T-helper 2 cell treated with Interferon-gamma antibody and Interleukin-4, amounts not matched to agents 100 ng/mL and 5 ng/mL, for 36 hours (primary cell): ENCODE results near the gene TEX54. TPM values are rescaled to one million over a fixed set of nuclear protein-coding genes. Genes with fewer than 3 reads are reported as not detected.

ENCODE experiments used
- intact Hi-C: fragments of 100-400 bp; cut with micrococcal nuclease; formaldehyde crosslinking; loops from one replicate; pipeline ENCODE4 v1.15.1; 2023
- total RNA-seq: library from RNA; stranded (reverse); gene quantifications from 2 replicates; pipeline ENCODE4 v1.2.3, GENCODE V29; 2022

TEX54 gene
- 0.77 TPM in 1 of 2 replicates, not detected in the other for total RNA-seq

DNA sequence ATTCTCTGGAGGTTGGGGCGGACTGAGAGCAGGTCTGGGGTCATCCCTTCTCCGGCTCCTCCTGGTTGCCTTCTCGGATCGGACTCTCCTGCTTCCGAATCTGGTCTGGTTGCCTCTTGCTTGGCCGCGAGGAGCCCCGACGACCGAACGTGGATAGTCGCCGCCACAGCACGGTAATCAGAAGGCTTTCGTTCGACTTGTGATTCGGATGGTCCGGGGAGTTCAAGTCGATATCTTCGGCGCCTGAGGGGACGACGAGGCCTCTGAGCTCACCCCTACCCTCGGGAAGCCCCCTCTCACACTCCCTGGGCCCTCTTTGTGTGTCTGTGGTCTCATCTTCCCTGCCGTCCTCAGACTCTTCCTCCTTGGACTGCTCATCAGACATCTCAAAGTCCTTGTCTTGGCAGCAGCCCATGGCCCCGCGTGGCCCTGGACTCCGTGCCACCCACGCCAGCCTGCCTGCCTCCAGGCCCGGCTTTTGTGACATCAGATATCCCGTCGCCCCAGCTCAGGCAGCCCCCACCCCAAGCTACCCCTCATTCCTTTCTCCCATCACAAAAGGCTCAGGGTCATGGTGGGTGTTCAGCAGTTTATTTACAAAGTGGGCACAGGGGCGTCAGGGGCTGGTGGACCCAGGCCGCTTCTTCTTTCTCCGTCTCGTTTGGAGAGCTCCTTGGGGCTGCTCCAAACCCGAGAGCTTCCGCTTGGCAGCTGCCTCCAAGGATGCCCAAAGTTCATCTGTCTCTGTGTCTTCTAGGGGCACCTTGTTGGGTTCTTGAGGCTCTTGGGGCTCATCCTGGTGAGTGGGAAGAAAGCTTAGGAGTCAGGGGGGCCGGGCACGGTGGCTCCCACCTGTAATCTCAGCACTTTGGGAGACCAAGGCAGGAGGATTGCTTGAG, at the start of gene TEX54:
Gene TEX54, minus strand, starts transcription at position 506 of the 899 bp plus-strand sequence.
- intact Hi-C loops = loop anchor here (1.0 to 5.0 kb wide), 4 partner anchors 23 to 125 kb away; partner anchors contain the start of genes BSCL2, GNG3, TMEM179B and TMEM223

DNA sequence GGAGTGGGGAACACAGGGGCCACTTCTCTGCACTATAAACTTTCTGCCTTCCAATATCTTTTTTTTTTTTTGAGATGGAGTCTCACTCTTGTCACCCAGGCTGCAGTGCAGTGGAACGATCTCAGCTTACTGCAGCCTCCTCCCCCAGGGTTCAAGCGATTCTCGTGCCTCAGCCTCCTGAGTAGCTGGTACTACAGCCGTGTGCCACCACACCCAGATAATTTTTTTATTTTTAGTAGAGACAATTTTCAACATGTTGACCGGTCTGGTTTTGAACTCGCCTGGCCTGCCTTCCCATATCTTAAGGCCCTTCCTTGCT, 49.7 kb upstream of the TEX54 start:
- intact Hi-C loops = loop anchor here (5.0 kb wide), 1 partner anchor 800 kb away; the partner anchor contains the start of gene RTN3

DNA sequence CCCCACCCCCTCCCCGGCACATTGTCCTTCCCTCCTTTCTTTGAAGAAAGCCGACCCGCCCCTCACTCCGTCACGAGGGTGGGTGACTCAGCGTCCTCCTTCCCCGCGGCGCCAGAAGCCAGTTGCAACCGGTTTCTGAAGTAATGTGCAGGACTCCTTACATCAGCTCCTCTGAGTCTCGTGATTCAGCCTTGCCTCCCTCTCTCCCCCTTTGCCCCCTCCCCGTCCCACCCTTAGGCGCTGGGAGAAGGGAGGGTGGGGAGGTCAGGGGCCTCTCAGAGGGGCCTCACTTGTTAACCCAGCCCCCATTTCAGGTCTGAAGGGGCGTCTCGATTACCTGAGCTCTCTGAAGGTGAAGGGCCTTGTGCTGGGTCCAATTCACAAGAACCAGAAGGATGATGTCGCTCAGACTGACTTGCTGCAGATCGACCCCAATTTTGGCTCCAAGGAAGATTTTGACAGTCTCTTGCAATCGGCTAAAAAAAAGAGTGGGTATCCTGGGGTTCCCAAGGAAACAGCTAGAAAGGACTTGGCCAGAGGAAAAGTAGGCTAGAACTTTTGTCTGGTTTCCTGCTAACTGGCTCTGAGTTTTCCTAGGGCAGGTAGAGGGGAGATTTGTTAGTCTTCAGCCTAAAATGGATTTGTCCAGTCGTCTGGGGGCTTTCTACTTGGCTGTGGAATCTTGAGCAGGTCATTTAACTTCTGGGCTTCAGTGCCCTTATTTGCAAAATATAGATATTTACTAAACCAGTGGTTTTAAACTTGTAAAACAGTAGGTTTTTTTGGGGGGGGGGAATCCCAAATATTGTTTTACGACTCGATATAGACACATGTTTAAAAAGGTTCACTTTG, 49.2 kb upstream of the TEX54 start:
- intact Hi-C loops = loop anchor here (1.0 to 5.0 kb wide), 9 partner anchors 51 to 800 kb away; partner anchors contain the start of genes HNRNPUL2, POLR2G, RTN3 and TUT1

DNA sequence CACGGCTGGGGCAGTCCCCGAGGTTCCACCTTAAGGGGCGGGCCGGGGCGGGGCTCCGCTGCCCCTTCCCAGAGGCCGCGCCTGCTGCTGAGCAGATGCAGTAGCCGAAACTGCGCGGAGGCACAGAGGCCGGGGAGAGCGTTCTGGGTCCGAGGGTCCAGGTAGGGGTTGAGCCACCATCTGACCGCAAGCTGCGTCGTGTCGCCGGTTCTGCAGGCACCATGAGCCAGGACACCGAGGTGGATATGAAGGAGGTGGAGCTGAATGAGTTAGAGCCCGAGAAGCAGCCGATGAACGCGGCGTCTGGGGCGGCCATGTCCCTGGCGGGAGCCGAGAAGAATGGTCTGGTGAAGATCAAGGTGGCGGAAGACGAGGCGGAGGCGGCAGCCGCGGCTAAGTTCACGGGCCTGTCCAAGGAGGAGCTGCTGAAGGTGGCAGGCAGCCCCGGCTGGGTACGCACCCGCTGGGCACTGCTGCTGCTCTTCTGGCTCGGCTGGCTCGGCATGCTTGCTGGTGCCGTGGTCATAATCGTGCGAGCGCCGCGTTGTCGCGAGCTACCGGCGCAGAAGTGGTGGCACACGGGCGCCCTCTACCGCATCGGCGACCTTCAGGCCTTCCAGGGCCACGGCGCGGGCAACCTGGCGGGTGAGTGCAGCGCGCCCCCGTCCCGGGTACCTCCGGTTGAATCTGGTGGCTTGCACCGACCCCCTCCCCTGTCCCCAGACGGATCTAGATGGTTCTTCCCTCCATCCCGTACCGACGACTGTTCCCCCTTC, 48.4 kb upstream of the TEX54 start, which contains the start of gene SLC3A2:
Gene SLC3A2, plus strand, starts transcription at position 94 of the 776 bp plus-strand sequence. Its CDS starts 128 bp downstream, at position 222.
- intact Hi-C loops = loop anchor here (1.0 to 5.0 kb wide), 13 partner anchors 19 to 801 kb away; partner anchors contain the start of genes HNRNPUL2, NXF1, POLR2G and RTN3

DNA sequence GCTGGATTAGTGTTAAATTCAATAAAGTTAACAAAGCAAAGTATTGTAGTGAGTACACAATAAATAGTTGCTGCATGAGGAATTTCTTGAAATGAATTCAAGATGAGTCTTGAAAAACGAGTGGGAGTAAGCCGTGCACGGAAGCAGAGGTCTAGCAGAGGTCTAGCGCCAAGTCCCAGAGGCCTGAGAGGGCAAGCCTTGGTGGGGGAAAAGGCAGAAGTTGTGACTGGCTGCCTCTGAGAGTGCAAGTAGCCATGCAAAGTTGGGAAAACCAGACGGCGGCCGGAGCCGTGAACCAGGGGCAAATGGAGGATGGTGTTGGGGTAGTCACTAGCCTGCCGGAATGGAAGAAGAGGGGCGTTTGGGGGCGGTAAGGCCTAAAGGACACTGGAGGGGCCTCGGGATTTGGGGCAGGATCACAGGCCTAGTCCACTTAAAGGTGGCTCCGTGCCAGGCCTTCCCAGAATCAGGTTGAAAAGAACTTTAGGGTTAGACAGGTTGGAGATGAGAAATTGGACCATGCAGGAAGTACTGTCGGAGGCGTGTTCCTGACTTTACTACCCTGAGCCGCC, 47.7 kb upstream of the TEX54 start:
- intact Hi-C loops = loop anchor here (1.0 to 5.0 kb wide), 9 partner anchors 18 to 802 kb away; partner anchors contain the start of genes NXF1, POLR2G, RTN3 and TUT1

DNA sequence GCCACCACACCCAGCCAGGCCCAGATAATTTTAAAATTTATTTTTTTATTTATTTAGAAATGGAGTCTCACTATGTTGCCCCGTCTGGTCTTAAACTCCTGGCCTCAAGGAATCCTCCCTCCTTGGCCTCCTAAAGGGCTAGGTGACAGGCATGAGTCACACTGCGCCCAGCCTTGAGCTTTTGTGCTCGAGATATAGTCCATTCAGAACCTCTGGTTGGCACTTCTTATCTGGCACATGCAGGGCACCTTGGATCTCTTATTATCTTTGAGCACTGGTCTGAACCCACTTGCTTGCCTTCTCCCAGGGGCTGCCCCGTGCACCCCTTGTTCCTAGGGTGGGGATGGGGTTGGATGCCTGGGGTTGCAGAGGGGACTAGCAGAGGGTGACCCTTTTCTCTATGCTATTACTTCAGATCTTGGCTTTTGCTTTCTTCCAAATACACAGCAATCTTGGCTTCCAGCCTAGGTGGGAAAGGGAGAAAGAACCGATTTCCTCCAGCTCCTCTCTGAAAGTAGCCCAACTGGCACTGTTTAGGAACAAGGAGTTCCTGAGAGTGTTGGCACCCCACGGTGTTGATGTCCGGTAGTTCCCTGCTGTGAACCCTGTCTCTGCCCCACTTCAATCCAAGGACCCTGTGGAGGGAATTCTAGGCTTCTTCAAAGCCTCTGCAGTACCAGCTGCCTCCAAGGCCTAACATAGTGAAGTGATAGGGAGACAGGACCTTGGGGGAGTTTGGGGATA, 46.8 kb upstream of the TEX54 start:
- intact Hi-C loops = no loop called here

DNA sequence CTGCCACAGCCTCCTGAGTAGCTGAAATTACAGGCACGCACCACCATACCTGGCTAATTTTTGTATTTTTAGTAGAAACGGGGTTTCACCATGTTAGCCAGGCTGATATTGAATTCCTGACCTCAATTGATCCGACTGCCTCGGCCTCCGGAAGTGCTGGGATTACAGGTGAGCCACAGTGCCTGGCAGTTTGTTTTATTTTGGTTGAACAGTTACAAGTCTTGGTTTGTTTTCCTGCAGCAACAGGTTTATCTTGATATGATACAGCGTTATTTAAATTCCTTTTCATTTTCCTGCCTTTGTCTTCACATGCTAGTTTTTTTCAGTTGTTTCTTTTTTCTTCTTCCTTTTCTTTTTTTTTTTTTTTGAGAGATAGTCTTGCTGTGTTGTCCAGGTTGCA, 44.1 kb upstream of the TEX54 start:
- intact Hi-C loops = no loop called here

DNA sequence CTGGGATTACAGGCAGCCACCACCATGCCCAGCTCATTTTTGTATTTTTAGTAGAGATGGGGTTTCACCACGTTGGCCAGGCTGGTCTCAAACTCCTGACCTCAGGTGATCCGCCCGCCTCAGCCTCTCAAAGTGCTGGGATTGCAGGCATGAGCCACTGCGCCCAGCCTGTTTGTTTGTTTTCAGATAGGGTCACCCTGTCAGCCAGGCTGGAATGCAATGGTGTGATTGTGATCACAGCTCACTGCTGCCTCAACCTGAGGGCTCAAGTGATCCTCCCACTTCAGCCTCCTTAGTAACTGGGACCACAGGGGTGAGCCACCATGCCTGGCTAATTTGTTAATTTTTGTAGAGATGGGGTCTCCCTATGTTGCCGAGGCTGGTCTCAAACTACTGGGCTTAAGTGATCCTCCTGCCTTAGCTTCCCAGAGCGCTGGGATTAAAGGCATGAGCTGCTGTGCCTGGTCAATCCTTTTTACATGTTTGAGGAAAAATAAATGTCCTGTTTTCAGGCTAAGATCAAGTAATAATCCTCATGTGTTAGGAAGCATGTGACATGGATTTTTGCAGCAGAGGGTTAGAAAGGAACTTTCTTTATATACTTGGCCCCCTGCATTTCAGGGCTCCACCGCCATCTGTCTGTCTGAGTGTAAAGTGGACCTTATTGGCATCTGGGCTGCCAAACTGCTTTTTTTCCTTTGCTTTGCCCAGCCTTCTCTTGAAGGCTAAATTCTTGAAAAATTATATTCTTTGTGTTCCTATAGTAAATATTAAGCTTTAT, 43.2 kb upstream of the TEX54 start:
- intact Hi-C loops = no loop called here

DNA sequence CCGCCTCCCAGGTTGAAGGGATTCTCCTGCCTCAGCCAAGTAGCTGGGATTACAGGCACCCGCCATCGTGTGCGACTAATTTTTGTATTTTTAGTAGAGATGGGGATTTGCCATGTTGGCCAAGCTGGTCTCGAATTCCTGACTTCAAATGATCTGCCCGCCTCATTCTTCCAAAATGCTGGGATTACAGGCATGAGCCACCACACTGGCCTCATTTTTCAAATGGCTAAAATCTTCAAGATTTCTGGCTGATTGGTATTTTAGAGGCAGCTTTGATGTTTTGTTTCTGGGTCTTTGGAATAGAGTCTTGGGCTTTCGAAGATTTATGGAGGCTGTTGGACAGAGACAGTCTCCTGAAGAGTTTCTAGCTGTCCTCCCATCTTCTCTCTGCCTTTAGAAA, 42.2 kb upstream of the TEX54 start:
- intact Hi-C loops = no loop called here

DNA sequence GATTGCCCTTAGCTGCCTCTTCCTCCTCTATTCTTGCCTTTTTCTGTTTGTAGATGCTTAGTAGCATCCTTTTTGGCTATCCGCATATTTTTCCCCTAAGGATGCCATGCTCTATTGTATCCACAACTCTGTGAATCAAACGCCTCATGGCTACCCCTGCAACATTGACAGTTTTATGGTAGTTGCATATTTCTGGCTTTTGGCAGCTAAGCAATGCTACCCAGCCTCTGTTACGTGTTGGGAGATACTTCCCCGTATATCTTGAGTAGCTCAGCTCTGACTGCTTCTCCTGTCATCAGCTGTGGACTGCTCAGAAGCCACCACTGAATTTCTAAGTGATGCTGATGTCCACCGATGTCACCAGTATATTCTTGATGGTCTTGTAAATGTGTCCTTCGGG, 33.0 kb upstream of the TEX54 start:
- intact Hi-C loops = loop anchor here (10.0 kb wide), 1 partner anchor 471 kb away; no protein-coding TSS in a partner anchor

DNA sequence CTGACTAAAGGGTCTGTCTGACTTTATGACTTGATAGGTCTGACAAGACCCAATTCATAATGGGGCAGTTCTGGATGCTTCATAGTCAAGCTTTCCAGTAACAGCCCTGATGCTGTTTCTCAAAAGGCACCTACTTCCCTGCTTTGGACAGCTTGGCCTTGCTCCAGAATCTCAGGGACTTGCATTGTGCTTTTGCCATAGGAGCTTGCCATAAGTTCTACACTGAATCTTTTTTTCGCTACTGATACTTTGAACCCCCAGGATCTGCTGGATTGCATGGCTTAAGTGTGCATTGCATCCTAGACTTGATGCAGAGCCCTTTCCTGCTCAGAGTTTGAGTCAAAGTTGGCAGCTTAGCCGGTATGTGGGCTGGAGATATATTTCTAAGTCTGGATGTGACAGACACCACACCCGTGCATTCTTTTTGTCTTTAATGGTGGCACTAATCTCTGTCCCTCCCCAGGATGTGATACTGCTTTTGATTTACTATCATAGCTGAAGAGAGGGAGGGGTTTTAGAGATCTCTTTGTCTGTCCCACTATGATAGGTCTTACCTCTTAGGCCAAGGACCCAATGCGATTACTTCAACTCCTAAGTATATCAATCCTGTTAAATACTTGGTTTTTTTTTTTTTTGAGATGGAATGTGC, 31.2 kb upstream of the TEX54 start:
- intact Hi-C loops = loop anchor here (10.0 kb wide), 1 partner anchor 469 kb away; no protein-coding TSS in a partner anchor

DNA sequence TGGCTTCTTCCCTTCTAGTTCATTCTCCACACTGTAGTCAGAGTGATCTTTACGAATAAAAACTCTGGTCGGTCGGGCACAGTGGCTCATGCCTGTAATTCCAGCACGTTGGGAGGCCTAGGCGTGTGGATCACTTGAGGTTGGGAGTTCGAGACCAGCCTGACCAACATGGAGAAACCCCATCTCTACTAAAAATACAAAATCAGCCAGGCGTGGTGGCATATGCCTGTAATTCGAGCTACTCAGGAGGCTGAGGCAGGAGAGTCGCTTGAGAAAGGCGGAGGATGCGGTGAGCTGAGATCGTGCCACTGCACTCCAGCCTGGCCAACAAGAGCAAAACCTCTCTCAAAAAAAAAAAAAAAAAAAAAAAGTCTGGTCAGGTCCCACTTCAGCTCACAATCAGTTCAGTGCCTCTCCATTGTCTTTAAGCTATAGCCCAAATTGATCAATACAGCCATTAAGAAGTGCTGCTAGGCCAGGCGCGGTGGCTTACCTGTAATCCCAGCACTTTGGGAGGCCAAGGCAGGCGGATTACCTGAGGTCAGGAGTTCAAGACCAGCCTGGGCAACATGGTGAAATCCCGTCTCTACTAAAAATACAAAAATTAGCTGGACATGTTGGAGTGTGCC, 29.0 kb upstream of the TEX54 start:
- intact Hi-C loops = loop anchor here (1.0 to 10.0 kb wide), 4 partner anchors 19 to 467 kb away; partner anchors contain the start of gene SLC3A2

DNA sequence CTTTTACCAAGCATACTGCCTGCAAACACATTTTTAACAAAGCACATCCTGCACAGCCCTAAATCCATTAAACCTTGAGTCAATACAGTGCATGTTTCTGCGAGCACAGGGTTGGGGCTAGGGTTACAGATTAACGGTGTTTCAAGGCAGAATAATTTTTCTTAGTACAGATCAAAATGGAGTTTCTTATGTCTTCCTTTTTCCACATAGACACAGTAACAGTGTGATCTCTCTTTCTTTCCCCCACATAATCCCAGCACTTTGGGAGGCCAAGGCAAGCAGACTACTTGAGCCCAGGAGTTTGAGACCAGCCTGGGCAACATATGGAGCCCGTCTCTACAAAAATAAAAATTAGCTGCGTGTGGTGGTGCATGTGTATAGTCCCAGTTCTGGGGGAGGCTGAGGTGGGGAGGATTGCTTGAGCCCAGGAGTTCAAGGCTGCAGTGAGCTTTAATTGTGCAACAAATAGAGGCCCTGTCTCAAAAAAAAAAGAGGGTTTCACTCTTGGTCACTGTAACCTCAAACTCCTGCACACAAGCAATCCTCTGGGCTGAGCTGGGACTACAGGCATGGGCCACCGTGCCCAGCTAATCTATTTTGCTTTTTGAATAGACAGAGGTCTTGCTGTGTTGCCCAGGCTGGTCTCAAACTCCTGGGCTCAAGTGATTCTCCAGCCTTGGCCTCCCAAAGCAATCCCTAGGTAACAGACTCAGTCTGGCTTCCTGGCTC, 28.4 kb upstream of the TEX54 start:
- intact Hi-C loops = loop anchor here (10.0 kb wide), 1 partner anchor 466 kb away; no protein-coding TSS in a partner anchor

DNA sequence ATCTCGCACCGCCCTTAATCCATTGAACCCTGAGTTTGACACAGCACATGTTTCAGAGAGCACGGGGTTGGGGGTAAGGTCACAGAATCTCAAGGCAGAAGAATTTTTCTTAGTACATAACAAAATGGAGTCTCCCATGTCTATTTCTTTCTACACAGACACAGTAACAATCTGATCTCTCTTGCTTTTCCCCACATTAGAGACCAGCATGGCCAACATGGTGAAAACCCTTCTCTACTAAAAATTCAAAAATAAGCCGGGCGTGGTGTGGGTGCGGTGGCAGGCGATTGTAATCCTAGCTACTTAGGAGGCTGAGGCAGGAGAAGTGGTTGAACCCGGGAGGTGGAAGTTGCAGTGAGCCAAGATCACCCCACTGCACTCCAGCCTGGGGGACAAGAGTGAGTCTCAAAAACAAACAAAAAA, 26.7 kb upstream of the TEX54 start:
- intact Hi-C loops = loop anchor here (5.0 kb wide), 2 partner anchors 87 to 267 kb away; partner anchors contain the start of genes TAF6L and TUT1

DNA sequence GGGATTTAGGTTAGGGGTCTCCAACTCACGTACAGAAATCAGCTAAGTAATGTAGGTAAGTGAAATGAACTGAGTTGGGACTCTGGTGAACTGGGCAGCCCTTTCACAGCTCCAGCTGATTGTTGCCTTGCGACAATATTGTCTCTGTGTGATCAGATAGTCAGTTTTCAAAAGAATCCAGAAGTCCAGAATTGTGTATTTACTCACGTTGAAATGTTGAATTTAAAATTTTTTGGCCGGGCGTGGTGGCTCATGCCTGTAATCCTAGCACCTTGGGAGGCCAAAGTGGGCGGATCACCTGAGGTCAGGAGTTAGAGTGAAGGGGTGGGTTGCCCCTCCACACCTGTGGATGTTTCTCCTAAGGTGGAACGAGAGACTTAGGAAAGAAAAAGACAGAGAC, 25.6 kb upstream of the TEX54 start:
- intact Hi-C loops = loop anchor here (5.0 kb wide), 2 partner anchors 86 to 266 kb away; partner anchors contain the start of genes TAF6L and TUT1

DNA sequence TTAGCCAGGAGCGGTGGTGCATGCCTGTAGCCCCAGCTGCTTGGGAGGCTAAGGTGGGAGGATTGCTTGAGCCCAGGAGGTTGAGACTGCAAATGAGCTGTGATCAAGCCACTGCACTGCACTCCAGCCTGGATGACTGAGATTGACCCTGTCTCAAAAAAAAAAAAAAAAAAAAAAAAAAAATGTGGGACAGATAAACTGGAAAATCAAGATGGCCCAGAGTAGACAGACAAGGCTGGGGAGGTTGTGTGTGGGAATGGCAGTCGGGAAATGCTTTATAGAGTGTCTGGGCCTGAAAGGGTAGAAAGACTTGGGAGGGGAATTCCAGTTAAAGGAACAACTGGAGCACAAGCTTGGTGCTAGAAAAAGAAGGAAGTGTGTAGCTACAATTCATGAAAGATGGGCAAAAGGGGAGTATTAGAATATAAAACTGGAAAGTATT, 24.9 kb upstream of the TEX54 start:
- intact Hi-C loops = loop anchor here (5.0 kb wide), 2 partner anchors 85 to 265 kb away; partner anchors contain the start of genes TAF6L and TUT1
